Measurements from ENCODE around the gene PDCD6IP. TPM values are rescaled to one million over a fixed set of nuclear protein-coding genes. Genes with fewer than 3 reads are reported as not detected.

PDCD6IP gene
- total and polyA plus RNA-seq, 2 of the 13 experiments (the other 11 are each of a cell fraction or from before 2014, with no cell fraction given) = 62.5 to 85.6 TPM

GRCh38 chr3:33808559-33808958 lies 10.1 kb downstream of the PDCD6IP start (continued):
- TF ChIP-seq ZNF407 (CRISPR knock-in tag; IDR thresholded peaks at IDR 0.05; ENCODE audit: not compliant biosample characterization) = no peak

GRCh38 chr3:33810545-33810944 lies 12.1 kb downstream of the PDCD6IP start:
- Histone ChIP-seq H3K36me3 (replicated peaks in 1 of 2; ENCODE audit: control insufficient read depth in 1 of 2, insufficient read depth in 2 of 2, low read length in 2 of 2) (peaks cover 3 to 25% of the 10 kb centered on the region in 2 experiments), H2AFZ (ENCODE audit: low read length) (no peak overlapping the region), H3K4me1 (ENCODE audit: insufficient read depth, low read length) (peaks cover 31% of the 10 kb centered on the region), H3K27ac (ENCODE audit: extremely low read length, insufficient read depth, low read length) (peak overlapping the region; percentile 55), H3K9me3 (ENCODE audit: low read length) (no peaks in the 10 kb centered on the region), H3K4me3 (replicated peaks in 1 of 3; ENCODE audit: insufficient read depth in 1 of 3, low read depth in 2 of 3, low read length in 3 of 3) (no peak overlapping the region), H3K27me3 (ENCODE audit: control insufficient read depth in 1 of 2, insufficient read depth in 2 of 2, low read length in 2 of 2) (no peaks in the 10 kb centered on the region; a peak in 1 of 5 replicates), H3K79me2 (ENCODE audit: insufficient read depth, low read length) (peaks cover 58% of the 10 kb centered on the region), H3K9ac (ENCODE audit: insufficient read depth, low read depth, low read length) (no peak overlapping the region), H3K4me2 (ENCODE audit: low read depth, low read length) (no peak overlapping the region), H4K20me1 (ENCODE audit: insufficient read depth, low read length) (0 out of 2 replicates have a peak, but pooled peaks cover 4% of the 10 kb centered on the region)
- FAIRE-seq (no peak), DNase-seq (ENCODE audit: low spot score) (peak; percentile 38), ATAC-seq (peak; percentile 94)
- in situ Hi-C loops (cut with HindIII; ENCODE audit: extremely low pct_ligation_motif_present, low pct_unique_long_range_greater_than_20kb) (no loop called here), intact Hi-C loops (cut with micrococcal nuclease; ENCODE audit: unreplicated experiment) (no loop called here)
- 60% methylated on average over 1 of the region's 1 CpG for WGBS (ENCODE audit: low lambda C conversion rate)
- ChIA-PET POLR2A (interaction anchor here (0.7 to 1.7 kb wide), 2 partner anchors 11 to 19 kb away, joined by 3 to 12 read pairs; partner anchors contain the start of gene PDCD6IP), CTCF (ENCODE audit: low intra/inter-chr PET ratio, low total read pairs) (no interaction called here)
- no TSS peak for BruUV-seq (replicated peaks)
- no peak for TF ChIP-seq NFE2L2 (IDR thresholded peaks at IDR 0.05; ENCODE audit: low read length)
- no peak for TF ChIP-seq TOPORS (CRISPR knock-in tag; IDR thresholded peaks at IDR 0.05)
- TF ChIP-seq ELF4 (CRISPR knock-in tag; IDR thresholded peaks at IDR 0.05; ENCODE audit: borderline replicate concordance) = no peak
- TF ChIP-seq SMAD9 (CRISPR knock-in tag; IDR thresholded peaks at IDR 0.05) = no peak
- TF ChIP-seq, protein P1, sequence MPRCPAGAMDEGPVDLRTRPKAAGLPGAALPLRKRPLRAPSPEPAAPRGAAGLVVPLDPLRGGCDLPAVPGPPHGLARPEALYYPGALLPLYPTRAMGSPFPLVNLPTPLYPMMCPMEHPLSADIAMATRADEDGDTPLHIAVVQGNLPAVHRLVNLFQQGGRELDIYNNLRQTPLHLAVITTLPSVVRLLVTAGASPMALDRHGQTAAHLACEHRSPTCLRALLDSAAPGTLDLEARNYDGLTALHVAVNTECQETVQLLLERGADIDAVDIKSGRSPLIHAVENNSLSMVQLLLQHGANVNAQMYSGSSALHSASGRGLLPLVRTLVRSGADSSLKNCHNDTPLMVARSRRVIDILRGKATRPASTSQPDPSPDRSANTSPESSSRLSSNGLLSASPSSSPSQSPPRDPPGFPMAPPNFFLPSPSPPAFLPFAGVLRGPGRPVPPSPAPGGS (CRISPR knock-in tag; IDR thresholded peaks at IDR 0.05) = no peak
- no peak for TF ChIP-seq ZC3H13 (CRISPR knock-in tag; IDR thresholded peaks at IDR 0.05)
- TF ChIP-seq KDM4B (CRISPR knock-in tag; IDR thresholded peaks at IDR 0.05) = no peak
- TF ChIP-seq ZNF382 (CRISPR knock-in tag; IDR thresholded peaks at IDR 0.05; ENCODE audit: borderline replicate concordance) = no peak
- peak; percentile 22; the same call in 1 of the 2 replicates for TF ChIP-seq FOXA3 (CRISPR knock-in tag; IDR thresholded peaks at IDR 0.05)
- TF ChIP-seq MAFF (IDR thresholded peaks at IDR 0.05; ENCODE audit: low read depth, low read length) = no peak
- TF ChIP-seq YEATS4 (CRISPR knock-in tag; IDR thresholded peaks at IDR 0.05; ENCODE audit: borderline replicate concordance) = no peak
- TF ChIP-seq ZFYVE20 (CRISPR knock-in tag; IDR thresholded peaks at IDR 0.05; ENCODE audit: borderline replicate concordance, low read depth) = no peak
